Tibial artery (tissue), 4 donors: ENCODE data around the gene SLC9B1.
A peak's percentile ranks its signal among the peaks of the same experiment; 100 is the strongest.

Experiments
- DNase-seq, 2 donors: peaks; one replicate each; pipeline ENCODE4 v3.0.0-alpha.2; 2019
- H3K27ac ChIP-seq, 2 donors: fragments of 200-600 bp; sonication (generic) in 1 of 2; 1 replicate in 1 of 2; 2 replicates in 1 of 2; pipeline ENCODE4 v1.5.1; 2018 to 2019; ENCODE audit warnings: mild to moderate bottlenecking in 1 of 2
- H3K27me3 ChIP-seq, 2 donors: fragments of 200-600 bp; sonication (generic) in 1 of 2; one replicate each; pipeline versions ENCODE4 v1.5.1 to v1.6.0; 2016 to 2019
- H3K36me3 ChIP-seq, 3 donors: fragments of 200-600 bp; sonication (generic) in 2 of 3; one replicate each; pipeline ENCODE4 v1.5.1; 2016 to 2019; ENCODE audit warnings: mild to moderate bottlenecking in 2 of 3
- H3K4me1 ChIP-seq, 4 donors: fragments of 200-600 bp; sonication (generic) in 2 of 4; 1 replicate in 3 of 4; 2 replicates in 1 of 4; pipeline ENCODE4 v1.5.1; 2016 to 2019
- H3K4me3 ChIP-seq, 2 donors: fragments of 200-600 bp; sonication (generic) in 1 of 2; 1 replicate in 1 of 2; 2 replicates in 1 of 2; pipeline ENCODE4 v1.5.1; 2018 to 2019; ENCODE audit warnings: mild to moderate bottlenecking in 2 of 2
- H3K9me3 ChIP-seq, 3 donors: fragments of 200-600 bp; sonication (generic) in 1 of 3; one replicate each; pipeline ENCODE4 v1.5.1; 2016 to 2019
- CTCF ChIP-seq, 2 experiments: fragments of 200-600 bp in 1 of 2; fragments of 450-650 bp in 1 of 2; IDR thresholded peaks; one replicate each; pipeline ENCODE4 v1.5.1; 2017 to 2019; ENCODE audit warnings: antibody characterized with exemption in 2 of 2, mild to moderate bottlenecking in 1 of 2, moderate library complexity in 1 of 2
- intact Hi-C: fragments of 100-400 bp; cut with DNase I; formaldehyde crosslinking; loops from one replicate; pipeline ENCODE4 v1.15.0; 2023; ENCODE audit warnings: low total_unique reads

SLC9B1 gene

GRCh38 chr4:103019308-103020124 is at the start of gene SLC9B1:
SLC9B1 (minus strand) TSS chr4:103019705; CDS start chr4:102991711, 27,994 bp downstream.
- no peaks in the 10 kb centered on the region for H3K27me3 ChIP-seq
- peaks cover 0 to 7% (median 3%) of the 10 kb centered on the region in 4 donors for H3K4me1 ChIP-seq
- peak within 1 kb of the TSS; percentile 86 to 92 for H3K27ac ChIP-seq
- H3K9me3 ChIP-seq = no peaks in the 10 kb centered on the region
- H3K4me3 ChIP-seq = peak within 1 kb of the TSS; percentile 54 to 55
- intact Hi-C loops = loop anchor here (5.0 kb wide), 2 partner anchors 152 to 192 kb away; partner anchors contain the start of genes CISD2 and UBE2D3
- no peak for TF ChIP-seq CTCF (IDR thresholded peaks at IDR 0.05)
- DNase-seq = peak; percentile 97 to 98
- H3K36me3 ChIP-seq = no peaks in the 10 kb centered on the region

- Histone ChIP-seq H3K9me3 (no peaks in the 10 kb centered on the region), H3K4me1 (no peaks in the 10 kb centered on the region), H3K27me3 (no peaks in the 10 kb centered on the region), H3K4me3 (no peak overlapping the region), H3K36me3 (peaks cover 0 to 20% (median 6%) of the 10 kb centered on the region in 3 donors), H3K27ac (no peak overlapping the region)
- intact Hi-C loops = no loop called here
- no peak for TF ChIP-seq CTCF (IDR thresholded peaks at IDR 0.05)
- DNase-seq = no peak
These were observed 48.5 kb upstream of the SLC9B1 start for GRCh38 chr4:103067841-103068547.

- Histone ChIP-seq H3K27ac (no peak overlapping the region), H3K36me3 (peaks cover 7 to 15% (median 10%) of the 10 kb centered on the region in 3 donors), H3K27me3 (no peaks in the 10 kb centered on the region), H3K4me1 (no peaks in the 10 kb centered on the region), H3K9me3 (no peaks in the 10 kb centered on the region), H3K4me3 (no peak overlapping the region)
- no peak for TF ChIP-seq CTCF (IDR thresholded peaks at IDR 0.05)
- intact Hi-C loops = no loop called here
- no peak for DNase-seq
These were observed 41.1 kb upstream of the SLC9B1 start for GRCh38 chr4:103060453-103061148.

- no peak overlapping the region for H3K4me3 ChIP-seq
- no peak overlapping the region for H3K27ac ChIP-seq
- no peaks in the 10 kb centered on the region for H3K9me3 ChIP-seq
- peaks cover 1 to 17% (median 6%) of the 10 kb centered on the region in 3 donors for H3K36me3 ChIP-seq
- intact Hi-C loops = no loop called here
- H3K4me1 ChIP-seq = no peaks in the 10 kb centered on the region
- no peak for TF ChIP-seq CTCF (IDR thresholded peaks at IDR 0.05)
- no peaks in the 10 kb centered on the region for H3K27me3 ChIP-seq
- DNase-seq = peak in 1 of 2 donors; percentile 44
These were observed 34.5 kb upstream of the SLC9B1 start for GRCh38 chr4:103054030-103054429.

GRCh38 chr4:103052779-103053178 is 33.3 kb upstream of the SLC9B1 start:
- no peak overlapping the region for H3K4me3 ChIP-seq
- H3K36me3 ChIP-seq = peaks cover 6 to 26% (median 17%) of the 10 kb centered on the region in 3 donors
- H3K9me3 ChIP-seq = no peaks in the 10 kb centered on the region
- intact Hi-C loops = no loop called here
- no peak overlapping the region for H3K27ac ChIP-seq
- no peaks in the 10 kb centered on the region for H3K4me1 ChIP-seq
- DNase-seq = no peak
- TF ChIP-seq CTCF (IDR thresholded peaks at IDR 0.05) = no peak
- H3K27me3 ChIP-seq = no peaks in the 10 kb centered on the region
